HPDE6-E6E7 (cell line): Measurements from ENCODE around the gene EPHB2.
"Not testable (repeated sequence)": the region's sequence is repeated elsewhere in the genome, so short reads cannot be mapped to it uniquely, and the experiment has no call there.

Source experiments
- DNase-seq: peaks from one replicate; pipeline ENCODE4 v3.0.0; 2011; ENCODE audit warnings: missing footprints; ENCODE audit errors: extremely low spot score

Gene EPHB2

DNA sequence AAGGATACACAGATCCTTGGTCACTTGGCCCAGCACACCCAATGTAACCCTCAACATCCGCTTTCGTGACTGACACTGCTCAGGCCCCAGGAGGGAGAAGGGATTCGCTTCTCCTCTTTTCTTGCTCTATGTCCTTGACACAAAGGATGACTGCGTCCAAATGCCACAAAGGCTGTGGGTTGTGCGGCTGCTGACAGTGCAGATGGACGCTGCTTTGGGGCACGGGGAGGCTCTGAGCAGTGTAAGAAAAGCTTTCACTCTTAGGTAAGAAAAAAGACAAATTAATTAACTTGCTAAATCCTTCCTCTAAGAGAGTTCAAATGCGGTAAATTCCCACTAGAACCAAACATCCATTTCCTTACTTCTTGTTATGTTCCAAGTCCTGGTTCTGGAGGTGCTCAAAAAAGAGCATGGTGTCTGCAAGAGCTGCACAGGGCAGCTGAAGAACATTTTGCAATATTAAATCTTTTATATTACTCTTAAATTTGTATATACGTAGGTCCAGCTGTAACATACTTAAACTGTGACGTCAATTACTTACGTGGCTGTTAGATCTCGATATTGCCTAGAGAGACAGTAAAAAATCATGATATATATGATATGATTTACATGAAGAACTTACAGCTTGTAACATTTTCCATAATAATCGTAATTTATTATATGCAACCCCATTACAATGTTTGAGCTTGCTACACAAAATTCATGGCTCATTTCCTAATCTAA, 19.4 kb upstream of the EPHB2 start:
- DNase-seq: no peak

- no peak for DNase-seq
Observed at GRCh38 chr1:22694172-22694571, 16.5 kb upstream of the EPHB2 start.

- no peak for DNase-seq
Observed at GRCh38 chr1:22696610-22697009, 14.0 kb upstream of the EPHB2 start.

DNA sequence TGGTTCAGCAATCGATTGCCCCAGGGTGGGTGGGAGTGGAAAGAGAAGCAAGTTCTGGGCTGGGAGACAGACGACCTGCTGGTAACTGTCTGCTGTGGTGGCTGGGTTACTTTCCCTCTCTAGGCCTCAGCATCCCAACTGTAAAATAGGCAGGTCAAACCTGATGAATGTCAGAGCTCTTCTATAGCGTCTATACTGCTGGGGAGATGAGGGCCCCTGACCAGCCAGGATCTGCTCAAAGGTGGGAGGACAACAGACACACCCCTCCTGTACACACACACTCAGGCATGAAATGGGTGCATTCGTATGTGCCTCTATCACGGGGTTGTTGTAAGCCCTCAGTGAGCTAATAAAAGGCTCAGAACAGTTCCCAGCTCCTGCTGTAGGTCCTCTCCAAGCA, 12.7 kb upstream of the EPHB2 start:
- DNase-seq: no peak

GRCh38 chr1:22699681-22700520, 10.7 kb upstream of the EPHB2 start:
- no peak for DNase-seq

- DNase-seq: no peak
Observed at GRCh38 chr1:22702296-22703085, 8.1 kb upstream of the EPHB2 start.

- peak; percentile 97 for DNase-seq
Observed at GRCh38 chr1:22704440-22705067, 6.1 kb upstream of the EPHB2 start.

DNA sequence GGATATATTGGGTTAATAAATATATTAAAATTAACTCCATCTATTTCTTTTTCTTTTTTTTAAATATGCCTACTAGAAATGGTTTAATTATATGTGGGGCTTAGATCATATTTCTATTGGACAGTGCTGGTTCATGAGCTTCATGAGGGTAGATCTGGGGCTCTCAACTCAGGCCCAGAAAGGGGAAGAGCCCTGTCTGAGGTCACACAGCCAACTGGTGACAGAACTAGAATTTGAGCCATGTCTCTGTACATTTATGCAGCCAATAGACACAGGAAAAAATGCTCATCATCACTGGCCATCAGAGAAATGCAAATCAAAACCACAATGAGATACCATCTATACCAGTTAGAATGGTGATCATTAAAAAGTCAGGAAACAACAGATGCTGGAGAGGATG, 5.1 kb upstream of the EPHB2 start:
- no peak for DNase-seq

- DNase-seq: not testable (repeated sequence)
Observed at GRCh38 chr1:22706100-22706499, 4.5 kb upstream of the EPHB2 start.

- no peak for DNase-seq
Observed at GRCh38 chr1:22708777-22709176, 1.9 kb upstream of the EPHB2 start.

DNA sequence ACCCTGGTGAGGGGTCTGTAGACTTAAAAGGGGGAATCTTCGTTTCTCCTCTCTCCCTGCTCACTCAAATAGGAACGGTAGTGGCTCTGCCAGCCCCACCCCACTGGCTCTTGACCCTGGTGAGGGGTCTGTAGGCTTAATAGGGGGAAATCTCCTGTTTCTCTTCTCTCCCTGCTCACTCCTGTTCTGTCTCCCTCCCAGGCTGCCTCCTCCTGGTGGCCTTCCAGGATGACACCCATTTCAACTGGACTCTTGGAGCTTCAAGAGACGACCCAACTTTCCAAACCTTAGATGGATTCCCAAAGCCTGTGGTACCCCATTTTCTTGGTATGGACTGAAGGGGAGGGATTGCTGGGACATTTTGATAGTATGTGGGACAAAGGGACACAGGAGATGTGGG, 1.4 kb upstream of the EPHB2 start:
- DNase-seq: no peak

GRCh38 chr1:22709891-22710700, 543 bp upstream of the EPHB2 start:
- DNase-seq: peak; percentile 65

DNA sequence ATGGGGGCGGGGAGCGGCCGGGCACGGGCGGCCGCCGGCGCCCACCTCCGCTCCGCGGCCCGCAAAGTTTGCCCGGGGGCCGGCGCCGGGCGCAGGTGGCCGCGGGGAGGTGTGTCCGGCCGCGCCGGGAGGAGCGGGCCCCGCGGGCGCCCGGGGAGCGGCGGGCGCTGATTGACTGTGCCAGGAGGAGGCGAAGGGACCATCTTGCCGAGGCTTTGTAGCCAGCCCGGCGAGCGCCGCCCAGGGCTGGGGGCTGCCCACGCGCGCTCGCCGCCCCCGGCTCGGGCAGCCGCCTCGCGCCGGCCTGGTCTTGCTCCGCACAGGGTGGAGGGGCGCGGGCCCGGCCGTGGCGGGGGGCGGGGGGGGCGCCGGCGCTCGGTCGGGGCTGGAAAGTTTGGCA, 432 bp downstream of the EPHB2 start:
- no peak for DNase-seq

- peak; percentile 28 for DNase-seq
Observed at GRCh38 chr1:22711591-22712501, 1.2 kb downstream of the EPHB2 start.

- DNase-seq: peak; percentile 29
Observed at GRCh38 chr1:22712502-22713271, 2.0 kb downstream of the EPHB2 start.

GRCh38 chr1:22714455-22714854, 3.8 kb downstream of the EPHB2 start:
- DNase-seq: no peak

- no peak for DNase-seq
Observed at GRCh38 chr1:22717037-22717760, 6.6 kb downstream of the EPHB2 start.

- DNase-seq: no peak
Observed at GRCh38 chr1:22721122-22721873, 10.7 kb downstream of the EPHB2 start.
